Aorta (tissue), 5 donors: ENCODE measurements around the gene MYPN. TPM values are rescaled to one million over a fixed set of nuclear protein-coding genes. Genes with fewer than 3 reads are reported as not detected.

ENCODE experiments used
- ATAC-seq: fragments of 200-7000 bp; cut with Tn5 transposase; one replicate; pipeline ENCODE4 v1.9.1; 2022; ENCODE audit warnings: moderate library complexity; ENCODE audit not compliant: low FRiP score
- DNase-seq, 2 donors: peaks; one replicate each; pipeline ENCODE4 v3.0.0-alpha.2; 2020
- H3K27ac ChIP-seq, 2 donors: one replicate each; pipeline ENCODE4 v1.5.1; 2013; ENCODE audit warnings: low read length in 2 of 2, mild to moderate bottlenecking in 2 of 2, moderate library complexity in 2 of 2, control low read depth in 1 of 2, inconsistent platforms in 1 of 2, low read depth in 1 of 2
- H3K27me3 ChIP-seq, 2 donors: one replicate each; pipeline ENCODE4 v1.6.1; 2013; ENCODE audit warnings: control low read depth in 1 of 2, low read length in 1 of 2, mild to moderate bottlenecking in 1 of 2, moderate library complexity in 1 of 2; ENCODE audit not compliant: insufficient read depth in 2 of 2, control insufficient read depth in 1 of 2
- H3K36me3 ChIP-seq, 2 donors: one replicate each; pipeline ENCODE4 v1.6.1; 2013; ENCODE audit warnings: control low read depth in 1 of 2, low read length in 1 of 2, mild to moderate bottlenecking in 1 of 2; ENCODE audit not compliant: insufficient read depth in 2 of 2, control insufficient read depth in 1 of 2
- H3K4me1 ChIP-seq, 2 donors: one replicate each; pipeline ENCODE4 v1.6.1; 2013; ENCODE audit warnings: low read length in 2 of 2, control low read depth in 1 of 2, mild to moderate bottlenecking in 1 of 2, moderate library complexity in 1 of 2; ENCODE audit not compliant: insufficient read depth in 2 of 2, control insufficient read depth in 1 of 2
- H3K4me3 ChIP-seq, 2 donors: one replicate each; pipeline ENCODE4 v1.5.1; 2013; ENCODE audit warnings: low read length in 2 of 2, control low read depth in 1 of 2, mild to moderate bottlenecking in 1 of 2
- H3K9me3 ChIP-seq: one replicate; pipeline ENCODE4 v1.6.1; 2013; ENCODE audit warnings: mild to moderate bottlenecking, low read length; ENCODE audit not compliant: control insufficient read depth
- WGBS, 2 donors: extraction: QIAGEN DNeasy Blood & Tissue Kit; methylation state at CpG; one replicate each; pipeline ENCODE4 v1.1.7; 2013; 5-methylcytosine and 5-hydroxymethylcytosine counted together
- intact Hi-C, 2 donors: fragments of 100-400 bp; cut with DNase I; formaldehyde crosslinking; loops; one replicate each; pipeline versions ENCODE4 v1.14.2 to v1.15.0; 2022
- polyA plus RNA-seq, 2 donors: library from polyadenylated mRNA; stranded (reverse); fragments of 200-250 nt; gene quantifications; one replicate each; pipeline ENCODE4 v1.2.3, GENCODE V29; 2013
- total RNA-seq, 2 donors: library from RNA; stranded (reverse); fragmentation: NEBNext Ultra II Directional; extraction: Animal tissue kit (Norgen Biotek cat#: 25700); gene quantifications; one replicate each; pipeline ENCODE4 v1.2.1, GENCODE V29; 2021
- donor health status: healthy with polysubstance abuse.
- donor health status: Bipolar disorder and iron deficiency.
- donor health status: DM: no; HTN: no; CAD: no.
- donor health status: DM: no; HTN: no; CAD: no.
- donor health status: DM: yes; HTN: yes; CAD: no.

MYPN gene
- total and polyA plus RNA-seq, 4 donors = 0.10 to 0.25 TPM; not detected in 2

- H3K27me3 ChIP-seq = no peaks in the 10 kb centered on the region
- WGBS, 2 donors = 81 to 83% methylated on average over 4 of the region's 4 CpGs
- no peaks in the 10 kb centered on the region for H3K9me3 ChIP-seq
- H3K4me3 ChIP-seq = no peak overlapping the region
- ATAC-seq (no peak), DNase-seq (no peak)
- no peaks in the 10 kb centered on the region for H3K36me3 ChIP-seq
- intact Hi-C loops = no loop called here
- H3K27ac ChIP-seq = no peak overlapping the region
- H3K4me1 ChIP-seq = no peaks in the 10 kb centered on the region
These were observed 5.9 kb upstream of the MYPN start for GRCh38 chr10:68103261-68103878.

GRCh38 chr10:68103901-68104300, 5.4 kb upstream of the MYPN start:
- Histone ChIP-seq H3K4me3 (no peak overlapping the region), H3K4me1 (no peaks in the 10 kb centered on the region), H3K27ac (no peak overlapping the region), H3K9me3 (no peaks in the 10 kb centered on the region), H3K27me3 (no peaks in the 10 kb centered on the region), H3K36me3 (no peaks in the 10 kb centered on the region)
- intact Hi-C loops = no loop called here
- ATAC-seq (no peak), DNase-seq (no peak)
- WGBS, 2 donors = 92 to 94% methylated on average over 3 of the region's 3 CpGs

- Histone ChIP-seq H3K4me3 (no peak overlapping the region), H3K27me3 (no peaks in the 10 kb centered on the region), H3K4me1 (no peaks in the 10 kb centered on the region), H3K36me3 (no peaks in the 10 kb centered on the region), H3K9me3 (no peaks in the 10 kb centered on the region), H3K27ac (no peak overlapping the region)
- 56 to 72% methylated on average over 3 of the region's 3 CpGs for WGBS, 2 donors
- intact Hi-C loops = no loop called here
- DNase-seq = no peak
- ATAC-seq = no peak
These were observed 3.5 kb upstream of the MYPN start for GRCh38 chr10:68105820-68106219.

GRCh38 chr10:68106656-68107055, 2.6 kb upstream of the MYPN start:
- no peak for ATAC-seq
- no peak overlapping the region for H3K27ac ChIP-seq
- no peak overlapping the region for H3K4me3 ChIP-seq
- no peaks in the 10 kb centered on the region for H3K36me3 ChIP-seq
- no peak for DNase-seq
- intact Hi-C loops = no loop called here
- H3K27me3 ChIP-seq = no peaks in the 10 kb centered on the region
- no peaks in the 10 kb centered on the region for H3K9me3 ChIP-seq
- H3K4me1 ChIP-seq = no peaks in the 10 kb centered on the region
- 58 to 59% methylated on average over 3 of the region's 3 CpGs for WGBS, 2 donors

GRCh38 chr10:68107651-68108050, 1.6 kb upstream of the MYPN start:
- Histone ChIP-seq H3K36me3 (no peaks in the 10 kb centered on the region), H3K27ac (no peak overlapping the region), H3K4me3 (no peak overlapping the region), H3K4me1 (no peaks in the 10 kb centered on the region), H3K27me3 (no peaks in the 10 kb centered on the region), H3K9me3 (no peaks in the 10 kb centered on the region)
- intact Hi-C loops = no loop called here
- DNase-seq (no peak), ATAC-seq (no peak)
- 93 to 94% methylated on average over 1 of the region's 1 CpG for WGBS, 2 donors

- ATAC-seq = no peak
These were observed 1.2 kb upstream of the MYPN start for GRCh38 chr10:68108051-68108450.

GRCh38 chr10:68108653-68109052, 635 bp upstream of the MYPN start:
- Histone ChIP-seq H3K4me3 (no peak overlapping the region), H3K4me1 (no peaks in the 10 kb centered on the region), H3K36me3 (no peaks in the 10 kb centered on the region), H3K9me3 (no peaks in the 10 kb centered on the region), H3K27ac (no peak overlapping the region), H3K27me3 (no peaks in the 10 kb centered on the region)
- DNase-seq = no peak
- ATAC-seq = no peak
- 86 to 92% methylated on average over 11 of the region's 11 CpGs for WGBS, 2 donors
- intact Hi-C loops = no loop called here

More at GRCh38 chr10:68108051-68108450, 1.2 kb upstream of the MYPN start:
- Histone ChIP-seq H3K4me3 (no peak overlapping the region), H3K9me3 (no peaks in the 10 kb centered on the region), H3K36me3 (no peaks in the 10 kb centered on the region), H3K27ac (no peak overlapping the region), H3K27me3 (no peaks in the 10 kb centered on the region), H3K4me1 (no peaks in the 10 kb centered on the region)
- intact Hi-C loops = no loop called here
- WGBS, 2 donors = 88 to 89% methylated on average over 3 of the region's 3 CpGs
- no peak for DNase-seq

- Histone ChIP-seq H3K9me3 (no peaks in the 10 kb centered on the region), H3K4me1 (no peaks in the 10 kb centered on the region), H3K36me3 (no peaks in the 10 kb centered on the region), H3K27me3 (no peaks in the 10 kb centered on the region), H3K27ac (no peak overlapping the region), H3K4me3 (no peak overlapping the region)
- no peak for ATAC-seq
- intact Hi-C loops = no loop called here
- DNase-seq = no peak
- WGBS, 2 donors = 44 to 51% methylated on average over 2 of the region's 2 CpGs
These were observed 739 bp downstream of the MYPN start for GRCh38 chr10:68110027-68110426.

- no peaks in the 10 kb centered on the region for H3K4me1 ChIP-seq
- no peak overlapping the region for H3K27ac ChIP-seq
- H3K36me3 ChIP-seq = no peaks in the 10 kb centered on the region
- no peak overlapping the region for H3K4me3 ChIP-seq
- H3K27me3 ChIP-seq = no peaks in the 10 kb centered on the region
- 75 to 85% methylated on average over 2 of the region's 2 CpGs for WGBS, 2 donors
- intact Hi-C loops = no loop called here
- ATAC-seq = no peak
- no peak for DNase-seq
- no peaks in the 10 kb centered on the region for H3K9me3 ChIP-seq
These were observed 2.3 kb downstream of the MYPN start for GRCh38 chr10:68111584-68111983.
